ENCODE results near the gene PDIA5. TPM values are rescaled to one million over a fixed set of nuclear protein-coding genes. Genes with fewer than 3 reads are reported as not detected.

The PDIA5 gene
- total and polyA plus RNA-seq, 4 donors, result 15.5 to 38.6 (median 30.7) TPM

GRCh38 chr3:123036352-123037014, 30.3 kb upstream of the PDIA5 start:
- H3K36me3 ChIP-seq (ENCODE audit: control insufficient read depth in 4 of 4, insufficient read depth in 4 of 4, low read length in 4 of 4), result no peaks in the 10 kb centered on the region
- peaks cover 0 to 6% (median 0%) of the 10 kb centered on the region in 5 donors for H3K4me1 ChIP-seq (ENCODE audit: control insufficient read depth in 5 of 5, insufficient read depth in 5 of 5, low read length in 5 of 5)
- no peaks in the 10 kb centered on the region for H3K27me3 ChIP-seq (ENCODE audit: control insufficient read depth in 3 of 3, insufficient read depth in 3 of 3, low read length in 2 of 3)
- ATAC-seq (ENCODE audit: insufficient read depth, low FRiP score), result peak; percentile 41
- no peak overlapping the region for H3K9ac ChIP-seq (ENCODE audit: insufficient read depth in 1 of 2, low read length in 2 of 2)
- peak in 2 of 3 donors; percentile 14 to 40 for DNase-seq
- H3K4me3 ChIP-seq, result no peak overlapping the region
- H3K9me3 ChIP-seq (ENCODE audit: control insufficient read depth in 4 of 4, insufficient read depth in 3 of 4, low read length in 3 of 4), result no peaks in the 10 kb centered on the region
- no peak overlapping the region for H3K27ac ChIP-seq (ENCODE audit: low read depth in 1 of 2, low read length in 1 of 2)
- WGBS, 2 donors, result 58 to 61% methylated on average over 8 of the region's 8 CpGs
- no peak for TF ChIP-seq CTCF (IDR thresholded peaks at IDR 0.05; ENCODE audit: control extremely low read depth, extremely low read depth)

- Histone ChIP-seq H3K27ac (ENCODE audit: low read depth in 1 of 2, low read length in 1 of 2) (no peak overlapping the region), H3K36me3 (ENCODE audit: control insufficient read depth in 4 of 4, insufficient read depth in 4 of 4, low read length in 4 of 4) (no peaks in the 10 kb centered on the region), H3K27me3 (ENCODE audit: control insufficient read depth in 3 of 3, insufficient read depth in 3 of 3, low read length in 2 of 3) (no peaks in the 10 kb centered on the region), H3K9me3 (ENCODE audit: control insufficient read depth in 4 of 4, insufficient read depth in 3 of 4, low read length in 3 of 4) (no peaks in the 10 kb centered on the region), H3K4me3 (no peak overlapping the region), H3K9ac (ENCODE audit: insufficient read depth in 1 of 2, low read length in 2 of 2) (no peak overlapping the region), H3K4me1 (ENCODE audit: control insufficient read depth in 5 of 5, insufficient read depth in 5 of 5, low read length in 5 of 5) (peaks cover 0 to 6% (median 0%) of the 10 kb centered on the region in 5 donors)
- DNase-seq (no peak), ATAC-seq (ENCODE audit: insufficient read depth, low FRiP score) (no peak)
- WGBS, 2 donors, result 74 to 87% methylated on average over 5 of the region's 5 CpGs
- TF ChIP-seq CTCF (IDR thresholded peaks at IDR 0.05; ENCODE audit: control extremely low read depth, extremely low read depth), result no peak
Measured at GRCh38 chr3:123037015-123037375, 29.8 kb upstream of the PDIA5 start.

GRCh38 chr3:123038751-123039150, 28.1 kb upstream of the PDIA5 start:
- no peak for ATAC-seq (ENCODE audit: insufficient read depth, low FRiP score)
- H3K4me3 ChIP-seq, result no peak overlapping the region
- TF ChIP-seq CTCF (IDR thresholded peaks at IDR 0.05; ENCODE audit: control extremely low read depth, extremely low read depth), result no peak

GRCh38 chr3:123039178-123039577, 27.6 kb upstream of the PDIA5 start:
- no peaks in the 10 kb centered on the region for H3K9me3 ChIP-seq (ENCODE audit: control insufficient read depth in 4 of 4, insufficient read depth in 3 of 4, low read length in 3 of 4)
- H3K9ac ChIP-seq (ENCODE audit: insufficient read depth in 1 of 2, low read length in 2 of 2), result no peak overlapping the region
- H3K27me3 ChIP-seq (ENCODE audit: control insufficient read depth in 3 of 3, insufficient read depth in 3 of 3, low read length in 2 of 3), result peaks cover 0 to 4% (median 0%) of the 10 kb centered on the region in 3 donors
- H3K27ac ChIP-seq (ENCODE audit: low read depth in 1 of 2, low read length in 1 of 2), result no peak overlapping the region
- WGBS, 2 donors, result 42 to 76% methylated on average over 3 of the region's 3 CpGs
- no peak for TF ChIP-seq CTCF (IDR thresholded peaks at IDR 0.05; ENCODE audit: control extremely low read depth, extremely low read depth)
- peaks cover 0 to 8% (median 0%) of the 10 kb centered on the region in 5 donors for H3K4me1 ChIP-seq (ENCODE audit: control insufficient read depth in 5 of 5, insufficient read depth in 5 of 5, low read length in 5 of 5)
- no peak overlapping the region for H3K4me3 ChIP-seq
- DNase-seq, result peak in 1 of 3 donors; percentile 34
- ATAC-seq (ENCODE audit: insufficient read depth, low FRiP score), result no peak
- no peaks in the 10 kb centered on the region for H3K36me3 ChIP-seq (ENCODE audit: control insufficient read depth in 4 of 4, insufficient read depth in 4 of 4, low read length in 4 of 4)

More at GRCh38 chr3:123038751-123039150, 28.1 kb upstream of the PDIA5 start:
- Histone ChIP-seq H3K9me3 (ENCODE audit: control insufficient read depth in 4 of 4, insufficient read depth in 3 of 4, low read length in 3 of 4) (no peaks in the 10 kb centered on the region), H3K27ac (ENCODE audit: low read depth in 1 of 2, low read length in 1 of 2) (no peak overlapping the region), H3K36me3 (ENCODE audit: control insufficient read depth in 4 of 4, insufficient read depth in 4 of 4, low read length in 4 of 4) (no peaks in the 10 kb centered on the region), H3K9ac (ENCODE audit: insufficient read depth in 1 of 2, low read length in 2 of 2) (no peak overlapping the region), H3K4me1 (ENCODE audit: control insufficient read depth in 5 of 5, insufficient read depth in 5 of 5, low read length in 5 of 5) (peaks cover 0 to 8% (median 0%) of the 10 kb centered on the region in 5 donors), H3K27me3 (ENCODE audit: control insufficient read depth in 3 of 3, insufficient read depth in 3 of 3, low read length in 2 of 3) (peaks cover 0 to 4% (median 0%) of the 10 kb centered on the region in 3 donors)
- no peak for DNase-seq

All from lung (tissue), 12 donors.